Measurements from ENCODE around the gene FNDC3B. TPM values are rescaled to one million over a fixed set of nuclear protein-coding genes. Genes with fewer than 3 reads are reported as not detected.
A peak's percentile ranks its signal among the peaks of the same experiment; 100 is the strongest.
"Not testable (repeated sequence)": the region's sequence is repeated elsewhere in the genome, so short reads cannot be mapped to it uniquely, and the experiment has no call there.

Gene FNDC3B
- total RNA-seq, 1 donor from 2014 or later: 24.7 TPM

DNA sequence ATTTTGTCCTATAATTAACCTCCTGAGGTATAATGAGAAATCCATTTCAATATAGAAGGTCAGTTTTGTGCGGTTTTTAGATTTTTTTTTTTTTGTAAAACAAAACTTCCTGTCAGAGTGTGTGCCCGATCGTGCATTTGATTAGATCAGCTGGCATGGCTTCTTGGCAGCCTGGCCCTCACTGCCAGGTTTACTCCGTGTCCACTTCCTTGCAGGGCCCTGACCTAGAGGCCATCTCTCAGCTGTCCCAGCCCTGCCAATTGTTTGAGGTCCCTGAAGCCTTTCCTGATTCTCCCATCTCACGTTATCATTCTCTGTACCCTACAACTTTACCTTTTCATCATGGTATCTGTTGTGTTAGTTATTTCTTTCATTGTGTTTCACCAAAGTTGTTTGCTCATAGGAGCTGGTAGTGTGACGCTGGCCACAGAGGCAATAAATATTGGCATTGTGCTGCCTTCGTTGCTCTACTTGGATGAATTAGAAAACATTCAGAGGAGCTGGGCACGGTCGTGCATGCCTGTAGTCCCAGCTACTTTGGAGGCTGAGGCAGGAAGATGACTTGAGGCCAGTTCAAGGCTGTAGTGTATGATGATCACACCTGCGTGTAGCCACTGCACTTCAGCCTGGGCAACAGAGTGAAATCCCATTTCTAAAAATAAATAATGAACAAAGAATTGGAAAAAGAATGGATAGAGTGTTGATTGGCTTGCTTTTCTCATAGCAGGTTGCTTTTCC, 206.9 kb downstream of the FNDC3B start:
- peaks cover 29% of the 10 kb centered on the region for H3K9me3 Mint-ChIP-seq
- peaks cover 11% of the 10 kb centered on the region for H3K4me1 Mint-ChIP-seq (ENCODE audit: low read depth)
- no peaks in the 10 kb centered on the region for H3K27me3 Mint-ChIP-seq (ENCODE audit: low read depth)
- no peak for DNase-seq (ENCODE audit: low spot score)
- no peak overlapping the region for H3K27ac Mint-ChIP-seq
- H3K4me3 Mint-ChIP-seq (ENCODE audit: low read depth): no peak overlapping the region
- peaks cover 37% of the 10 kb centered on the region for H3K36me3 Mint-ChIP-seq (ENCODE audit: low read depth)
- intact Hi-C loops (cut with micrococcal nuclease): no loop called here

DNA sequence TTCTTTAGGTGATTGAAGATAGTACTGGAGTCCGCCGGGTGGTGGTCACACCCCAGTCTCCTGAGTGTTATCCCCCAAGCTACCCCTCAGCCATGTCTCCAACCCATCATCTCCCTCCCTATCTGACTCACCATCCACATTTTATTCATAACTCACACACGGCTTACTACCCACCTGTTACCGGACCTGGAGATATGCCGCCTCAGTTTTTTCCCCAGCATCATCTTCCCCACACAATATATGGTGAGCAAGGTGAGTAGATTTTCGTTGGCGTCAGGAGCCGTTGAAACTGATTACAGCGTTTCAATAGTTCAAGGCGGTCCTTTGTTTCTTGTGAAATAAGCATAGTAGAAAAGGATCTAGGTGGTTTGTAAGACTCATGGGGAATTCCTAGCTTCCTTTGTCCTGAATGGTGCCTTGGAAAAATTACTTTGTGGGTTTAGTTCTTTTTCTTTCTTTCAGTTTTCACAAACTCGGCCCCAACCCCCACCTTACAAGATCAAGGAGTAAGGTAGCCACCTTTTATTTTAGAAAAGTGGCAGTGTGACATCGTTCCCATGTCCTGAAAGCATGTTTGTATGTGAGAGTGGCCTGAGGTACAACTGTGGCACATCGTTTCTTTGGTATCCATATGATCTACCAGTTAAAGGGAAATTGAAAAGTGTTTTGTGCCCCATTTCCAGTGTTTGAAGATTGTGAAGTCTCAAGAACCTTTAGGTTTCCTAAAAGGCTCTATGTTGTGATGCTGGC, 208.3 kb downstream of the FNDC3B start:
- intact Hi-C loops (cut with micrococcal nuclease): no loop called here

DNA sequence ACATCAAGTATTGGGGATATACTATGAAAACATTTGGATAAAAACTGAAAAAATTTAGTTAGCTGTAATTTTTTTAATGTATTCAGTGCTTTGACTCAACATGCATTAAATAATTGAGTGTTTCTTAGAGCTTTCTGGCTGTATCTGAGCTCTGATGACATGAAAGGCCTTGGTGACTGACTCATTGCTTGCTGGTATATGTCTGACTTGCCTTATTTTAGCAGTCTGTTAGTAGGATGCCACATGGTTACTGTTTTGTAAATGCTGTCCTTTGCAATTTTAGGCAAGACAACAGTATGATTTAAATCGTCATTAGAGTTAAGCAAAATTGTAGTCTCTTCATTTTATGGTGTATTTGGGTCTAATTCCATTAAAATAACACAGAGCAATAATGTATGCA, 209.7 kb downstream of the FNDC3B start:
- H3K4me3 Mint-ChIP-seq (ENCODE audit: low read depth): no peak overlapping the region

More for the DNA sequence above, 208.3 kb downstream of the FNDC3B start:
- Mint-ChIP-seq H3K27me3 (ENCODE audit: low read depth) (no peaks in the 10 kb centered on the region), H3K4me1 (ENCODE audit: low read depth) (peaks cover 11% of the 10 kb centered on the region), H3K27ac (peak overlapping the region; percentile 21), H3K4me3 (ENCODE audit: low read depth) (no peak overlapping the region), H3K9me3 (peaks cover 16% of the 10 kb centered on the region), H3K36me3 (ENCODE audit: low read depth) (peaks cover 29% of the 10 kb centered on the region)
- no peak for DNase-seq (ENCODE audit: low spot score)

DNA sequence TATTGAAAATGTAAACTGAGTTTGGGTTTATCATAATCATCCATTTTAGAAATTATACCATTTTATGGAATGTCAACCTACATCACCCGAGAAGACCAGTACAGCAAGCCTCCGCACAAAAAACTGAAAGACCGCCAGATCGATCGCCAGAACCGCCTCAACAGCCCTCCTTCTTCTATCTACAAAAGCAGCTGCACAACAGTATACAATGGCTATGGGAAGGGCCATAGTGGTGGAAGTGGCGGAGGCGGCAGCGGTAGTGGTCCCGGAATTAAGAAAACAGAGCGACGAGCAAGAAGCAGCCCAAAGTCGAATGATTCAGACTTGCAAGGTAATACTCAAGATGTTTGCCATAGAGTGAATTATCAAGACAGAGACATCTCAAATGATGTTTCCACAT, 211.8 kb downstream of the FNDC3B start:
- peaks cover 35% of the 10 kb centered on the region for H3K36me3 Mint-ChIP-seq (ENCODE audit: low read depth)
- no peak overlapping the region for H3K4me3 Mint-ChIP-seq (ENCODE audit: low read depth)

More for the DNA sequence above, 209.7 kb downstream of the FNDC3B start:
- no peak for DNase-seq (ENCODE audit: low spot score)
- intact Hi-C loops (cut with micrococcal nuclease): no loop called here
- peaks cover 11% of the 10 kb centered on the region for H3K4me1 Mint-ChIP-seq (ENCODE audit: low read depth)
- H3K36me3 Mint-ChIP-seq (ENCODE audit: low read depth): peaks cover 21% of the 10 kb centered on the region
- no peaks in the 10 kb centered on the region for H3K27me3 Mint-ChIP-seq (ENCODE audit: low read depth)
- H3K27ac Mint-ChIP-seq: no peak overlapping the region
- peaks cover 3% of the 10 kb centered on the region for H3K9me3 Mint-ChIP-seq

DNA sequence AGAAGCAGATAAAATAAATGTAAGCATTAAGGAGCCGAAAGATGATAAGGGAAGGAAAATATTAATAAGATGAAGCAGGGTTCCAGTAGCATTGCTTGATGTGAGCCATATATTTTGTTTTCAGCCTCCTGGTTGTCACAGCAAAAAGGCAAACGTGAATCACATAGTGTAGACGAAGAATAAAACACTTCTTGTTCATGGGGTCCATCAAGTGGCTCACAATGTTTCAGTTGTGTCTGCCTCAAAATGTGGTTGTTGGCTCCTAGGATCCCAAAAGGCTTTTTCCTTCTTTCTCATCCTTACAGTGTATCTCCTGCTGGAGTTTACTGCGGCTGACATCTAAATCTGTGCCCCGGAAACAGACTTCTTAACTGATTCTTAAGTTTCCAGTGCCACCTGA, 213.8 kb downstream of the FNDC3B start:
- H3K27ac Mint-ChIP-seq: no peak overlapping the region
- H3K4me3 Mint-ChIP-seq (ENCODE audit: low read depth): no peak overlapping the region
- H3K9me3 Mint-ChIP-seq: no peaks in the 10 kb centered on the region
- peaks cover 6% of the 10 kb centered on the region for H3K4me1 Mint-ChIP-seq (ENCODE audit: low read depth)
- no peak for DNase-seq (ENCODE audit: low spot score)
- no peaks in the 10 kb centered on the region for H3K27me3 Mint-ChIP-seq (ENCODE audit: low read depth)
- intact Hi-C loops (cut with micrococcal nuclease): no loop called here
- peaks cover 36% of the 10 kb centered on the region for H3K36me3 Mint-ChIP-seq (ENCODE audit: low read depth)

More for the DNA sequence above, 211.8 kb downstream of the FNDC3B start:
- Mint-ChIP-seq H3K27ac (no peak overlapping the region), H3K4me1 (ENCODE audit: low read depth) (peaks cover 13% of the 10 kb centered on the region), H3K27me3 (ENCODE audit: low read depth) (no peaks in the 10 kb centered on the region), H3K9me3 (no peaks in the 10 kb centered on the region)
- intact Hi-C loops (cut with micrococcal nuclease): no loop called here
- no peak for DNase-seq (ENCODE audit: low spot score)

DNA sequence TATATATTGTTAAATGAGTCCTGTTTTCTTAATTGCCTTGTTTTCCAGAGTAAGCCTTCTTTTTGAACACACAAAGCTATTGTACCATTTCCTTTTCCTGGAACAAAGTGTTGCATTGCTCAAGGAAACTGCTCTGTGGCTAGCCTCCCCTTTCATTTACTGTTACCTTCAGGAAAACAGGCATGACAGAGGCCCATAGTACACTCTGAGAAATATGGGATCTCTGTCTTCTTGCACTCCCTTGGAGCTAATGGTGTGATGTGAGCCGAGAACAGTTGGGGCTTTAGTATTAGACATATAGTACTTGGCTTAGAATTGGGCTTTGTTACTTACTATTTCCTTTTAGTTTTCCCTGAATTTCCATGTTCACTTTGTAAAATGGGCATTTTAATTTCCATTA, 215.2 kb downstream of the FNDC3B start:
- Mint-ChIP-seq H3K4me1 (ENCODE audit: low read depth) (peaks cover 12% of the 10 kb centered on the region), H3K27ac (no peak overlapping the region), H3K4me3 (ENCODE audit: low read depth) (no peak overlapping the region), H3K36me3 (ENCODE audit: low read depth) (peaks cover 44% of the 10 kb centered on the region), H3K27me3 (ENCODE audit: low read depth) (no peaks in the 10 kb centered on the region), H3K9me3 (no peaks in the 10 kb centered on the region)
- DNase-seq (ENCODE audit: low spot score): no peak
- intact Hi-C loops (cut with micrococcal nuclease): no loop called here

DNA sequence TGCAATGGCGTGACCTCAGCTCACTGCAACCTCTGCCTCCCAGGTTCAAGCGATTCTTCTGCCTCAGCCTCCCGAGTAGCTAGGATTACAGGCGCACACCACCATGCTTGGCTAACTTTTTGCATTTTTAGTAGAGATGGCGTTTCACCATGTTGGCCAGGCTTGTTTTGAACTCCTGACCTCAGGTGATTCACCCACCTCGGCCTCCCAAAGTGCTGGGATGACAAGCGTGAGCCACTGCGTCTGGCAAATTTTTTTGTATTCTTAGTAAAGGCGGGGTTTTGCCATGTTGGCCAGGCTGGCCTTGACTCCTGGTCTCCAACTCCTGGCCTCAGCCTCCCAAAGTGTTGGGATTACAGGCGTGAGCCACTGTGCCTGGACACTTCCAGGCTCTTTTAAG, 215.9 kb downstream of the FNDC3B start:
- H3K4me3 Mint-ChIP-seq (ENCODE audit: low read depth); H3K27me3 Mint-ChIP-seq (ENCODE audit: low read depth); H3K9me3 Mint-ChIP-seq; H3K27ac Mint-ChIP-seq; DNase-seq (ENCODE audit: low spot score); intact Hi-C loops (cut with micrococcal nuclease): not testable (repeated sequence)
- H3K4me1 Mint-ChIP-seq (ENCODE audit: low read depth): peaks cover 19% of the 10 kb centered on the region
- peaks cover 50% of the 10 kb centered on the region for H3K36me3 Mint-ChIP-seq (ENCODE audit: low read depth)

DNA sequence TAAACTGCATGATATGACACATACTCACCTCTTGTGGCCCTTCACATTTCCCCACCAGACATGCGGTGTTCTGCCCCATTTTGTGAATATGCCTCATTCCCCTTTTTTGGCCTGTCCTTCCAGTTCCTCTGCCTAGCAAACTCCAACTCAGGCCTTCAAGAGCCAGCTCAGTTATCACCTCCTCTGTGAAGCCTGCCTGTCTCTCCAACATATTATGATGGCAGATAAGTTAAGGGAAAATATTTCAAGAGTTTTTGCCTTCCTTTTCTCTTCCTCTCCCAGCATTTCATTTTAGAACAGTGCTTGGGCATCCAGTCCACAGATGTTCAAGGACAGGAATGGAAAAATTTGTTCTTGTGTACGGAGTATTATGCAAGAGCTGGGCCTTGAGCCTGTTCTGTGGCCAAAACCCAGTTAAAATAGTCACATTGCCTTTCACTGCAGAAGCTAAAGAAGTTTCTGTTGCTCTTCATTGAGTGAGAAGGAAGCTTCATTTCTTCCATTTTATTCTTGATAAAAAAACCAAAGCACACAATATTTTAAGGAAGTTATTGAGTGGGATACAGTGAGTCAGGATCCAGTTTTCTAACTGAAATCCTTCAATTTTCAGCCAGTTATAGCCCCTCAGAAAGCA, 216.8 kb downstream of the FNDC3B start:
- Mint-ChIP-seq H3K4me3 (ENCODE audit: low read depth) (no peak overlapping the region), H3K9me3 (no peaks in the 10 kb centered on the region), H3K4me1 (ENCODE audit: low read depth) (peaks cover 24% of the 10 kb centered on the region), H3K27me3 (ENCODE audit: low read depth) (no peaks in the 10 kb centered on the region), H3K36me3 (ENCODE audit: low read depth) (peaks cover 51% of the 10 kb centered on the region), H3K27ac (peak overlapping the region; percentile 7)
- intact Hi-C loops (cut with micrococcal nuclease): no loop called here
- DNase-seq (ENCODE audit: low spot score): no peak

DNA sequence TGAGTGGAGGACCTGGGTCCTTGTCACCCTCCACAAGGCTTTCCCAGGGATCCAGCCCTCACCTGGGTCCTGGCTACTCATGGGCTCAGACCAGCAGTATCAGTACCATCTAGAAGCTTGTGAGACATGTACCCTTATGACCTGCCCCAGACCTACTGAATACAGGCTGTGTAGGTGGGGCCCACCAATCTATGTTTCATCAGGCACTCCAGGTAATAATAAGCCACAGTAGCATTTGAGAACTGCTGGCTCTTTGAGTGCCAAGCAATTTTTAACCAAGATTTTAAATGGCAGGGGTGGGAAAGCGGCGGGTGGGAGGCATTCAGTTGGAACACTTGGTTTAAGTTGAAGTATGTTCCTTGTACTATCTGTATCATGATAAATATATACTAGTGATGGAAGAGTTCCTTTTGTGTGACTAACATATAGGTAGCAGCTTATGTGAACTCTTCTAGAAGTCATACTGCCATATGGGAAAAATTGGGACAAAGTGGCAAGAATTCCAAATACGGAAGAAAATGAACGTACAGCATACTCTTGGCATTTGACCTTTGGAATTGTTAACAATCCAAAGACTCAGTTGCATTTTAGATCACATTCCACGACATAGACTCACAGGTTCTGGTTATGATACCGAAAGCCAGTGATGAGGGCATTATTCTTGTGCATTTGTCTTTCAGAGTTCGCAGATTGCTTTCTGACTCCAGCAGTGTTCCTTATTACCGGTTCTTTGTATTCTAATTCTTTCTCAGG, 218.4 kb downstream of the FNDC3B start:
- Mint-ChIP-seq H3K4me3 (ENCODE audit: low read depth) (no peak overlapping the region), H3K27me3 (ENCODE audit: low read depth) (no peaks in the 10 kb centered on the region), H3K9me3 (no peaks in the 10 kb centered on the region), H3K4me1 (ENCODE audit: low read depth) (peaks cover 24% of the 10 kb centered on the region), H3K27ac (no peak overlapping the region), H3K36me3 (ENCODE audit: low read depth) (peaks cover 52% of the 10 kb centered on the region)
- intact Hi-C loops (cut with micrococcal nuclease): no loop called here
- DNase-seq (ENCODE audit: low spot score): no peak

DNA sequence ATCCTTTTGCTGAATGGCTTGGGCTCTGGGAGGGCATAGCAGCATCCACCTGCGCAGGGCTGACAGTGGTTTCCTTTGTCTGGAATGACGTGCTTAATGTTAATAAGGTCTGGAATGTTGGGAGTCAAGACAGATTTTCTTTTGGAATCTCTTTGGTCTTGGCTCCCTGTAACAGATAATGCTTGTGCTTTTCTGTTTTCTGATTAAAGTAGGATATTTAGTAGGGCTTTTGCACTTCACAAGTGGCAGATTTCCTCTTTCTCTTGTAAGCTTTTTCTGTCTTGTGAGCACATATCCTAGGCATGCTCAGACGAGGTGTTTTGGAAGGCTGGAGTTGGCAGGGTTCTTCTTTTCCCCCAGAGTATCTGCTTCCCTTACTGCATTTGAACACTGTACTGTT, 219.2 kb downstream of the FNDC3B start:
- Mint-ChIP-seq H3K36me3 (ENCODE audit: low read depth) (peaks cover 55% of the 10 kb centered on the region), H3K4me3 (ENCODE audit: low read depth) (no peak overlapping the region), H3K9me3 (no peaks in the 10 kb centered on the region), H3K27me3 (ENCODE audit: low read depth) (no peaks in the 10 kb centered on the region), H3K27ac (no peak overlapping the region), H3K4me1 (ENCODE audit: low read depth) (peaks cover 24% of the 10 kb centered on the region)
- intact Hi-C loops (cut with micrococcal nuclease): no loop called here
- DNase-seq (ENCODE audit: low spot score): no peak

DNA sequence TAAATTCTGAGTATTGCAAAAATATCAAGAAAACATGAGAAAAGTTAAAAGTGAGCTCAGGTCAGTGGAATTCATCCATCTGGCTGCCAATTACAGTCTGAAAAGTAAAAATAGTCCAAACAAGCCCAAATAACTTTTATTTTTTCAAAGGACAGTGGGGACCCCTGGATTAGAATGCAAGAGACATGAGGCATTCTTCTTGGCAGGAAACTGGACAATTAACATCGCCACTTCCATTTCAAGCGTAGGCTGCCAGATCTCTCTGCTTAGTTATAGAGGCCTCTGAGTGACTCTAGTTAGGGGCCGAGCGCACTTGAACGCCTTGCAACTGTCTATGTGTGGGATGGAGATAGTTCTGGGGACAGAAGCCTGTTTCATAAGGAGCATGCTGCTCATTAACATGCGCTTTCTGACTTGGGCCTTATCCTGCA, 219.7 kb downstream of the FNDC3B start:
- H3K9me3 Mint-ChIP-seq: no peaks in the 10 kb centered on the region
- no peak for DNase-seq (ENCODE audit: low spot score)
- peaks cover 57% of the 10 kb centered on the region for H3K36me3 Mint-ChIP-seq (ENCODE audit: low read depth)
- intact Hi-C loops (cut with micrococcal nuclease): no loop called here
- no peak overlapping the region for H3K27ac Mint-ChIP-seq
- H3K4me1 Mint-ChIP-seq (ENCODE audit: low read depth): peaks cover 24% of the 10 kb centered on the region
- no peak overlapping the region for H3K4me3 Mint-ChIP-seq (ENCODE audit: low read depth)
- no peaks in the 10 kb centered on the region for H3K27me3 Mint-ChIP-seq (ENCODE audit: low read depth)

DNA sequence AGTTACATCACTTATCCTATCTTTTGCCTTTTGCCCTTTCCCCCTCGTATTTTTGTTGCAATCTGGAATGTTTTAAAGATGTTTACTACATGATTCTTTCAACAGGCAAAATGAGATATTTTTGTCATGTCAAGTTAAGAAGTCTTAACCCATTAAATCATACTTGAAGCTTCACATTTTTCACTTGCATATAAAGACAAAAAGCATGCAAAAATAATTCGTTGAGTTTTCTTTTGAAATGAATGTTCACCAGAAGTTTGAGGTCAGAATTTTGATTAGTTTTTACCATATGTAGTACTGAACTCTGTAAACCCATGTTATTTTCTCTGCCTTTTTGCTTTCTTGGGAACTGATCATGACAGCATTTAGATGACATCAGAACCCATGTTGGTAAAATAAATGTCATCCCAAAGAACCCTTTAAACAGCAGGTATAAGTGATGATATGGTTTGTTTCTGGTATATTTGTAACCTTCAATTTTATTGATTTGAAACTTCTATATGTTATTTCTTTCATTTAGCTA, 220.4 kb downstream of the FNDC3B start:
- Mint-ChIP-seq H3K4me3 (ENCODE audit: low read depth) (no peak overlapping the region), H3K9me3 (no peaks in the 10 kb centered on the region), H3K36me3 (ENCODE audit: low read depth) (peaks cover 53% of the 10 kb centered on the region), H3K27me3 (ENCODE audit: low read depth) (no peaks in the 10 kb centered on the region), H3K4me1 (ENCODE audit: low read depth) (peaks cover 26% of the 10 kb centered on the region), H3K27ac (peak overlapping the region; percentile 81)
- intact Hi-C loops (cut with micrococcal nuclease): loop anchor here (5.0 kb wide), 1 partner anchor 47 kb away; no protein-coding TSS in a partner anchor
- no peak for DNase-seq (ENCODE audit: low spot score)
